CD4-positive, alpha-beta T cell treated with Interferon gamma for 1 hour (primary cell): Measurements from ENCODE around the gene CCDC186.

Experiments
- DNase-seq: peaks from one replicate; pipeline ENCODE4 v3.0.0-alpha.2; 2020

CCDC186 gene

DNA sequence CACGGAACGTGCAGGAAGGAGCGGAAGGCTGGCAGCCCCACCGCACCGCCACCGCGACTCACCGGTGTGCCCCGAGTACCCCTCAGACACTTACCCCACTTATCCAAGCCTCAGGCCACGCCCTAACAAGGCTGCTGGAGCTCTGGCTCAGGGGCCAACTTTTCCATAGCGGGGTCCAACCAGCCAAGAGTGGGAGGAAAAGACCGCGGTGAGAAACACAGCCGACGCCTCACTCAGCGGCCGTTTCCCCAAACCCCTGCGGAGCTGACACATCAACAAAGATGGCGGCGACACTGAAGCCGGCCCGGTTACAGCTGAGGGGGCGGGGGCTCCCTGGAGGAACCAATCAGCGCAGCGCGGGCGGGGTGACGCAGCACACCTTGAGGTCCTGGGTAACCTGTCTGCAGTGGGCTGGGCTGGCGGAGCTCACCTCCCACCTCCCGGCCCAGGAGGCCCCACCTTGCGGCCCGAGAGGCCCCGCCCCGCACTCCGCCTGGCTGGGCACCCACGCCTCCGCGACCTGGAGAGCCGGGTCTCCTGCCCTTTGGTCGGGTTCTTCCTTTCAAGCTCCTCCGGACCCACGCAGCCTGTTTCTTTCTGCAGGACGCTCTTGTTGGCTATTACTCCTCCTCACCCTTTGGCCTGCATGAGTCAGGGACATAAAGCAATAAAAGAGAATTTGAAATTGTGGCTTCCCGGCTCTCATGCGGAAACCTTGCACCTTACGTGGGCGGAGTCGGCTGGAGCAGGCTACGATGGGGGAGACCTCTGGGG is at the start of gene CCDC186:
CCDC186 (minus strand) TSS at position 283 of the 774 bp plus-strand sequence. CDS start 10,935 bp downstream, outside the sequence.
- DNase-seq: peak; percentile 97

- no peak for DNase-seq
These were observed 49.1 kb upstream of the CCDC186 start for GRCh38 chr10:114223066-114223465.

GRCh38 chr10:114221235-114221634 is 47.2 kb upstream of the CCDC186 start:
- no peak for DNase-seq

DNA sequence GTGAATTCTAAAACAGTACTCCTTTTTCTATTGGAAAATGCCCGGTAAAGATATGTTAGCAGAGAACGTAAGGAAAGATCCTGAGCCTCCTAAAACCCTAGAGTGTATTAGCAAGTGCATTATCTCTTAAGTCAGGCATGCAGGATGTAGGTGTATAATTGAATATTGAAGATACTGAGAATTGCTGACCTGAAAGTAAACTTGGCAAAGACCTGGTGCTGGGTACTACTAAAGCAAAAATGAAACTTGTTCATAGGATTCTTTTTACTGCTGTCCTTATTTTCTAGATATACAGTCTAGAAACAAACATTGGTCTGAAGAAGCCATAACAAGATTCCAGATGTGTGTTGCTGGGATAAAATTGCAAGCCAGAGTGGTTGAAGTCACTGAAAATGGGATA is 46.3 kb upstream of the CCDC186 start:
- no peak for DNase-seq

DNA sequence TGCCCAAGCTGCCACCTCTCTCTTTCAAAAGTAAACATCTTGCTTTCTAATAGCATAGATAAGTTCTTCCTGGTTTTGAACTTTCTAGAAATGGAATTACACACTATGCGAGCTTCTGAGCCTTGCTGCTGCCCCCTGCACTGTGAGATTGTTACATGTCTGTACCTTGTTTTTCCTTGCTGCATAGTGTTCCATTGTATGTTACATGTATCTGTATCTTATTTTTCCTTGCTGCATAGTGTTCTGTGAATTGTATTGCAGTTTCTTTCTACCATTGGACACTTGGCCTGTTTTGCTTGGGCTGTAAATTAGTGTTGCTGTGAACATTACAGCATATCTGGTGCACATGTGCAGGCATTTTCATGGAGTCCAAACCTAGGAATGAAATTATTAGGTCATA is 41.0 kb upstream of the CCDC186 start:
- no peak for DNase-seq

DNA sequence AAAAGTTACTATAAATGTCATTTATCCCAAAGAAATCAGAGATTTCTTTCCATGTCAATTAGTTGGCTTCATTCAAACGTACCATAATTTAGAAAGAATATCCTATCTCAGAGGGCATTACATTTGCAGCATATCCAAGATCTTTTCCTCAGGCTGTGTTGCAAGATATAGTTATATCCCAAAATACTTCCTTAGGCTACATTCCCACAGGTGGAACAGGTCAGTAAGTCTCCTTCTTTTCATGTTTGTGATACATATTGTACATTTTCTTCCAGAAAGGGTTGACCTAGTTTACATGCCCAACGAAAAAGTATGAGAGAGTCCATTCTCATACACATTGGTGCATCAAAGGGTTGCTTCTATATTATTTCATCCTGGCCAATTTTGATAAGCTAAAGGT is 38.1 kb upstream of the CCDC186 start:
- DNase-seq: no peak

- no peak for DNase-seq
These were observed 34.3 kb upstream of the CCDC186 start for GRCh38 chr10:114208351-114208750.

GRCh38 chr10:114207349-114207748 is 33.3 kb upstream of the CCDC186 start:
- no peak for DNase-seq

DNA sequence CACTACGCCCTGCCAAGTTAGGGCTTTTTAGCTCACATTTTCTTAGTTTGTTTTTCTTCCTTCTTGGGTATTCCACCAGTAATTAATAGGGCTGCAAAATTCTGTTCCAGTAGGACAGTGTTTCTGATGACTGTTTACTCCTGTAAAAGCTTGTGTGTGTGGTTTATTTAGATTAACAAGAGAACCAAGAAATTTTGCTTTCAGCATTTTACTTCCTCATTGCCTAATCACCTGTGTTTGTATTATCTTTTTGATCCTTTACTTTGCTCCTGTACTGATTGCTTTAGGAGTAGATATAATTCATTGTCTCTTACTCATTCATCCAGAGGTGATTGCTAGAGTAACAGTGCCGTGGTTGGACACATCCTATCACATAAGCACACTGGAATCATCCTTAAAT is 32.9 kb upstream of the CCDC186 start:
- DNase-seq: no peak

DNA sequence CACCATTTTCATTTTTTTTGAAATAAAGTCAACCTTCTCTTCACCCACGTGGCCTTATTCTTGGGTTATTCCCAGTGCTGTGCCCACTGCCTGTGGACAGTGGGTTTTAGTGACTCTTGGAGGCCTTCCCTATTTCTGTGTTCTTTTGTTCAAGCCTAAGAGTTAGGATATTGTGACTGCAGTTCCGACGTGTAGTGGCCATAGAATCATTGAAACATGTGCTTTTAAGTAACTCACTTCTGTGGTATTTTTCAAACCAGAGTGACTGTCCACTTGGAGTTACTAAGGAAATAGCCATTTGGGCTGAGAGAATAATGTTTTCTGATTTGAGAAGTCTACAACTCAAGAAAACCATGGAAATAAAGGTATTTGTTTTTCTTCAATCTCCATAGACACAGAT is 28.8 kb upstream of the CCDC186 start:
- DNase-seq: no peak

DNA sequence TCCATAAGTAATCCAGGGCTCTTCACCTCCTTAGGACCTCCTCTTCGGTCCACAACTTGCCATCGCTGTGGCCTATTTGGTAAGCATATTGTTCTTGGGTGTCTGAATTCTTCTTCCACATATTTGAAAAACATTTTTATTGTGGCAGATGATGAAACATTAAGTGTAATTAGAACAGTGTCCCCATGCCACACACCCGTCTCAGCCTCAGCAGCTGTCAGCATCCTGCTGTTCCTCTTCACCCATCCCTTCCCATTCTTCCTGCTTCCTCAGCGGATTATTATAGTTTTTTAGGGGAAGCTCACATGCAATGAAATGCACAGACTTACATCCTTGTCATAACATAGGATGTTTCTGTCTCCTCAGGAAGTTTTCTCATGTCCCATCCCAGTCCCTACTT is 25.2 kb upstream of the CCDC186 start:
- DNase-seq: no peak

DNA sequence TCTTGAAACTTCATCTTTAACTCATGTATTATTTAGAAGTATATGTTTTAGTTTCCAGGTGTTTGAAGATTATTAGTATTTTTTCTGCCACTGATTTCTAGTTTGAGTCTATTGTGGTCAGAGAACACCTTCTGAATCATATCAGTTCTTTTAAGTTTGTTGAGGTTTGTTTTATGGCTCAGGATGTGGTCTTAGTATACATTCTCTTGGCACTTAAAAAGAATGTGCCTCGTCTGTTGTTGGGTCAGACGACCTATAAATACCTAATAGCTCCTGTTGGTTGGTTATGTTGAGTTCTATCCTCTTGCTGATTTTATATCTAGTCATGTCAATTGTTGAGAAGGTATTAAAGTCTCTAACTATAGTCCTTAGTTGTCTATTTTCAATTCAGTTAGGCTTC is 21.1 kb upstream of the CCDC186 start:
- DNase-seq: no peak

GRCh38 chr10:114189700-114190099 is 15.7 kb upstream of the CCDC186 start:
- DNase-seq: no peak

- DNase-seq: no peak
These were observed 14.9 kb upstream of the CCDC186 start for GRCh38 chr10:114188900-114189299.

- DNase-seq: no peak
These were observed 14.0 kb upstream of the CCDC186 start for GRCh38 chr10:114188001-114188400.

GRCh38 chr10:114184276-114184675 is 10.3 kb upstream of the CCDC186 start:
- DNase-seq: no peak

- DNase-seq: no peak
These were observed 9.6 kb upstream of the CCDC186 start for GRCh38 chr10:114183563-114183962.

GRCh38 chr10:114181971-114182370 is 8.0 kb upstream of the CCDC186 start:
- no peak for DNase-seq

- no peak for DNase-seq
These were observed 6.9 kb upstream of the CCDC186 start for GRCh38 chr10:114180937-114181336.

- no peak for DNase-seq
These were observed 5.7 kb upstream of the CCDC186 start for GRCh38 chr10:114179747-114180146.

DNA sequence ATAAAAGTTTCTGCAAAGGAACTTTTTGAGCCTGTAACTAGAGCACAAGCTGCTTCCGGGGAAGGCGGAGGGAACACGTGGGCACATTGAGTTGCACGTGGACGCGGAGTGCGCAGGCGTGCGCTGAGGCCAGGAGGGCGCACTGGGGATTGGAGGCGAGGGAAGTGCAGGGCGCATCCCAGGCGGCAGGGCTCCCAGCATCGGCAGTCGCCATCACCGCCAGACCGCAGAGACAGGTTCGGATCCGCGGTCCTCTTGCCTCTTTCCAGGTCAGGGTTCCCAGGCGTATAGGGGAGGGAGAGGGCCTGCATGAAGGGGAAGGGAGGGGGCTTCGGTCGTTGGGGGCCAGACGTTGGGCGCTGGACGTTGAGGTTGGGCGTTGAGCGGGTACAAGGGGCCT is 5.1 kb upstream of the CCDC186 start, which contains the start of gene TDRD1:
TDRD1 (plus strand) TSS at position 206 of the 400 bp plus-strand sequence. CDS start 8,479 bp downstream, outside the sequence.
- DNase-seq: no peak

- no peak for DNase-seq
These were observed 2.5 kb upstream of the CCDC186 start for GRCh38 chr10:114176511-114176910.

DNA sequence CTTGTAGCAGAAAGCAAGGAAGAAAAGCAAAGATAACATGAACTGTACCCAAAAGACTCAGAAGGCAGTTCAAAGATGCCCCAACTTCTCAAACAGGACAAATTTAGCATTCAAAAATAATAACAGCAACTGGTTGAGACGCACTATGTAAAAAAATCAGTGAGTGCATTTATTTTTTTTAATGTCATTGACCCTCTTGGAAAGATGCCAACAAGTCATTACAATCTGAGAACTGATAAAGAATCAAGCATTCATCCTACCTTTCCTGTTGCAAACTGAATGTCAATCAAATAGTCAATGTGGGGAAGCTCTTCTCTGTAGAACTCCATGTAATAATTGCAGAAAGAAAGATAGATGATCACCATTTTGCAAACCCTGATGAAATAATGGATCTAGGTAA is 1.7 kb upstream of the CCDC186 start:
- no peak for DNase-seq

GRCh38 chr10:114174695-114175188 is 739 bp upstream of the CCDC186 start:
- DNase-seq: no peak

GRCh38 chr10:114173603-114173920 is 441 bp downstream of the CCDC186 start:
- no peak for DNase-seq
